Erythroblast (primary cell): Measurements from ENCODE around the gene SLC25A47.

Experiments
- GATA1 ChIP-seq: IDR thresholded peaks from 2 replicates; pipeline ENCODE4 v1.6.1; 2011; ENCODE audit warnings: low read depth, mild to moderate bottlenecking, control low read depth, low read length, moderate library complexity
- POLR2A ChIP-seq: IDR thresholded peaks from 2 replicates; pipeline ENCODE4 v1.6.1; 2011; ENCODE audit warnings: mild to moderate bottlenecking, low read length

GRCh38 chr14:100299238-100299560, 23.9 kb upstream of the SLC25A47 start:
- TF ChIP-seq POLR2A (no peak), GATA1 (no peak)
